Neural crest cell (in vitro differentiated cells): ENCODE results near the gene NCS1. TPM values are rescaled to one million over a fixed set of nuclear protein-coding genes. Genes with fewer than 3 reads are reported as not detected.

Experiments
- DNase-seq: peaks from one replicate; pipeline ENCODE4 v3.0.0; 2021; ENCODE audit warnings: low read depth, mixed read lengths, low spot score
- H3K27ac Mint-ChIP-seq: one replicate; pipeline ENCODE4 v1.8.0; 2021; ENCODE audit warnings: mild to moderate bottlenecking, mixed read lengths; ENCODE audit not compliant: unreplicated experiment
- H3K27me3 Mint-ChIP-seq: 2 replicates; pipeline ENCODE4 v1.8.0; 2021; ENCODE audit warnings: low read depth, mild to moderate bottlenecking, mixed read lengths
- H3K36me3 Mint-ChIP-seq: 2 replicates; pipeline ENCODE4 v1.8.0; 2021; ENCODE audit warnings: low read depth, mild to moderate bottlenecking, mixed read lengths
- H3K4me1 Mint-ChIP-seq: 2 replicates; pipeline ENCODE4 v1.8.0; 2021; ENCODE audit warnings: mixed read lengths
- H3K4me3 Mint-ChIP-seq: one replicate; pipeline ENCODE4 v1.8.0; 2021; ENCODE audit warnings: mild to moderate bottlenecking, mixed read lengths
- H3K9me3 Mint-ChIP-seq: 2 replicates; pipeline ENCODE4 v1.8.0; 2021; ENCODE audit warnings: mixed read lengths
- total RNA-seq: library from RNA; stranded (reverse); gene quantifications from 2 replicates; pipeline ENCODE4 v1.2.1, GENCODE V29; 2021
- TF ChIP-seq, protein P1 (sequence below): fragments of 200-600 bp; sonication (generic); conservative IDR thresholded peaks from 2 replicates; pipeline ENCODE4 v1.5.0; 2021; ENCODE audit warnings: antibody characterized with exemption, mild to moderate bottlenecking

Gene NCS1
- total RNA-seq, 1 donor from 2014 or later, result 60.1 TPM

- no peaks in the 10 kb centered on the region for H3K36me3 Mint-ChIP-seq
- H3K27me3 Mint-ChIP-seq, result peaks cover 9% of the 10 kb centered on the region
- peaks cover 17% of the 10 kb centered on the region for H3K4me1 Mint-ChIP-seq
- H3K27ac Mint-ChIP-seq, result no peak overlapping the region
- DNase-seq, result no peak
- H3K9me3 Mint-ChIP-seq, result no peaks in the 10 kb centered on the region
- TF ChIP-seq, protein P1, sequence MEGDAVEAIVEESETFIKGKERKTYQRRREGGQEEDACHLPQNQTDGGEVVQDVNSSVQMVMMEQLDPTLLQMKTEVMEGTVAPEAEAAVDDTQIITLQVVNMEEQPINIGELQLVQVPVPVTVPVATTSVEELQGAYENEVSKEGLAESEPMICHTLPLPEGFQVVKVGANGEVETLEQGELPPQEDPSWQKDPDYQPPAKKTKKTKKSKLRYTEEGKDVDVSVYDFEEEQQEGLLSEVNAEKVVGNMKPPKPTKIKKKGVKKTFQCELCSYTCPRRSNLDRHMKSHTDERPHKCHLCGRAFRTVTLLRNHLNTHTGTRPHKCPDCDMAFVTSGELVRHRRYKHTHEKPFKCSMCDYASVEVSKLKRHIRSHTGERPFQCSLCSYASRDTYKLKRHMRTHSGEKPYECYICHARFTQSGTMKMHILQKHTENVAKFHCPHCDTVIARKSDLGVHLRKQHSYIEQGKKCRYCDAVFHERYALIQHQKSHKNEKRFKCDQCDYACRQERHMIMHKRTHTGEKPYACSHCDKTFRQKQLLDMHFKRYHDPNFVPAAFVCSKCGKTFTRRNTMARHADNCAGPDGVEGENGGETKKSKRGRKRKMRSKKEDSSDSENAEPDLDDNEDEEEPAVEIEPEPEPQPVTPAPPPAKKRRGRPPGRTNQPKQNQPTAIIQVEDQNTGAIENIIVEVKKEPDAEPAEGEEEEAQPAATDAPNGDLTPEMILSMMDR, result no peak
- H3K4me3 Mint-ChIP-seq, result no peak overlapping the region
Observed at GRCh38 chr9:130244548-130245165, 72.5 kb downstream of the NCS1 start.

DNA sequence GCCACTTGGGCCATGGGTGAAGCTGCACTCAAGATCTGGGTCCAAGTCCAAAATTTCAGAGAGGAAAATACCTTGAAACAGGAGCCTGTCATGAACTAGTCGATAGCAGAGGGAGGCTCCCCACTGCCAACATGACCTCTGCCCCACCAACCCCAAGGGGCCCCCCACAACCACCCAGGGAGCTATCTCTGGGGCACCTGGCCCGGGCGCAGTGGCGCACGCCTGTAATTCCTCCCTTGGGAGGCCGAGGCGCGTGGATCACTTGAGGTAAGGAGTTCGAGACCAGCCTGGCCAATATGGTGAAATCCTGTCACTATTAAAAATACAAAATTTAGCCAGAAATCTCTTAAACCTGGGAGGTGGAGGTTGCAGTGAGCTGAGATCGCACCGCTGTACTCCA, 73.3 kb downstream of the NCS1 start:
- Mint-ChIP-seq H3K36me3 (no peaks in the 10 kb centered on the region), H3K9me3 (peaks cover 2% of the 10 kb centered on the region), H3K4me3 (no peak overlapping the region), H3K27ac (no peak overlapping the region), H3K27me3 (peaks cover 14% of the 10 kb centered on the region), H3K4me1 (peaks cover 15% of the 10 kb centered on the region)
- DNase-seq, result no peak
- TF ChIP-seq, protein P1, result no peak

DNA sequence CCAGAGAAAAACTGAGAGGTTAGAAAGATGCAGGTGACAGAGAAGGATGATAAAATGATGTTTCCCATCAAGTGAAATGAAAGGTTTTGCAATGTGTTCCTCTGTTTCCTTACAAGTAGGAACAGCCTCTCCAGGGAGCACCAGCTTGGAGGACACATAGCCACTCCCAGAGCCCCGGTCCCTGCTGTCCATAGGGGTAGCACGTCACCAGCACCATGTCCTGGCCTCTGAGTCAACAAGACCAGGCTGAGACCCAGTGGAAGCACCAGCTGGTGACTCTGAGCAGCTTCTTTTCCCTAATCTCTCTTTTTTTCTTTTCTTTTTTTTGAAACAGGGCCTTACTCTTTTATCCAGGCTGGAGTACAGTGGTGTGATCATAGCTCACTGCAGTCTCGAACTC, 73.9 kb downstream of the NCS1 start:
- TF ChIP-seq, protein P1, result no peak
- Mint-ChIP-seq H3K4me1 (peaks cover 9% of the 10 kb centered on the region), H3K9me3 (peaks cover 2% of the 10 kb centered on the region), H3K27me3 (peaks cover 18% of the 10 kb centered on the region), H3K4me3 (no peak overlapping the region), H3K36me3 (no peaks in the 10 kb centered on the region), H3K27ac (no peak overlapping the region)
- no peak for DNase-seq

DNA sequence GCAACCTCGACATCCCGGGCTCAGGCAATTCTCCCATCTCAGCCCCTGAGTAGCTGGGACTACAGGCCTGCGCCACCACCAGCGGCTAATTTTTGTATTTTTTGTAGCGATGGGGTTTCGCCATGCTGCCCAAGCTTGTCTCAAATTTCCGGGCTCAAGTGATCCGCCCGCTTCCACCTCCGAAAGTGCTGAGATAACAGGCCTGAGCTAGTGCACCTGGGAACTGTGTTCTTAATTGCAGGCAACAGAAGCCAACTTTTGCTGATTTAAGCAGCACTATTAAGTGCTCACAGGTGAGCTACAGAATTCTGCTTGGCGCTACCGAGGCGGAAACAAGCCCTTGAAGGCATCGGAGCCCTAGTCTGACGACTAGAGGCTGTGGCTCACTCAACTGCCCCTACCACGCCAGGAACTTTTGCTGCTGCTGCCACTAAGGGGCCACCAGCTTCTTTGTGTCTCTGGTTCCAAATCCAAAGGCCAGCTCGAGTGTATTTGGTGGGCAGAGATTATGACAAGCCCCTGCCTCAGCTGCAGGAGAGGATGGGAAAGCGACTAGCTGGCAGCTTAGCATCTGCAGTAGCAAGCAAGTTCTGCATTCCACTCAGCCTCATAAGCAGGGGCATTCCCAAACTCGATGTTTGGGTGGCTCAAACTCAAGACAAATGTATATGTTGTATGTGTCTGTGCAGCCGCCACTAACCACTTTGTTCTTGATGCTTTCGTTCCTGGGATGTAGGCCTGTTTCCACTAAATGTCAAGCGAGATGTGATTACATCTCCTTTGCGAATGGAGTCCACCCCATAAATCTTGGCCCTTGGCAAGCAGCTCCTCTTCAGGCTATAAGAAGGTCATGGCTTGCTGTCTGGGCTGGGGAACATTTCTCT, 82.8 kb downstream of the NCS1 start:
- Mint-ChIP-seq H3K9me3 (peaks cover 2% of the 10 kb centered on the region), H3K27ac (no peak overlapping the region), H3K4me3 (no peak overlapping the region), H3K36me3 (no peaks in the 10 kb centered on the region), H3K4me1 (no peaks in the 10 kb centered on the region), H3K27me3 (peaks cover 26% of the 10 kb centered on the region)
- no peak for DNase-seq
- TF ChIP-seq, protein P1, result no peak

- H3K9me3 Mint-ChIP-seq, result no peaks in the 10 kb centered on the region
- H3K36me3 Mint-ChIP-seq, result no peaks in the 10 kb centered on the region
- no peak for DNase-seq
- TF ChIP-seq, protein P1, result no peak
- H3K27ac Mint-ChIP-seq, result no peak overlapping the region
- H3K4me1 Mint-ChIP-seq, result no peaks in the 10 kb centered on the region
- H3K4me3 Mint-ChIP-seq, result no peak overlapping the region
- H3K27me3 Mint-ChIP-seq, result peaks cover 23% of the 10 kb centered on the region
Observed at GRCh38 chr9:130255631-130256134, 83.5 kb downstream of the NCS1 start.
